ENCODE data around the gene CHAT. TPM values are rescaled to one million over a fixed set of nuclear protein-coding genes. Genes with fewer than 3 reads are reported as not detected.

CHAT gene
- total and polyA plus RNA-seq, 2 experiments from 2014 or later, result not detected

- 7 to 8% methylated on average over 3 of the region's 3 CpGs for WGBS, 2 experiments (ENCODE audit: low coverage in 1 of 2, low lambda C conversion rate in 2 of 2, missing lambda C conversion rate in 2 of 2)
- in situ Hi-C loops (cut with MboI), result no loop called here
- H3K9ac ChIP-seq, result peak overlapping the region; percentile 77
Observed at GRCh38 chr10:49569031-49569631, 44.7 kb upstream of the CHAT start.

DNA sequence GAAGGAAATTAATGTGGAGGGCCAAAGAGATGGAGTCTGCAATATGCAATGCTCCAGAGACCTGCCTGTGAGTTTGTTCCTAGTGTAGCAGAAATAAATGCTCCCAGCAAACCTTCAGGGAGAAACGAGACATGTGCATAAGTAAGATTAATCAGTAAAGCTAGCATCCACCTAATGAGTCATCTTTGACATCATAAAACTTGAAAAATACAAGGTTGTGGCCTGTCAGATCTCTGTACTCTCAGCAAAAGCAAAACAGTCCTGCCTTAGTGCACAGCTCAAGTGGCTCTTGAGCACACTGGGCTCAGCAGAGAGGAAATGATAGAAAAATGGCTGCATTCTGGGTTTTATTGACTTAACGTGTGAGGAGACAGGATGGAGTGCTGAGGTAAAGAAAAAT, 42.4 kb upstream of the CHAT start:
- Histone ChIP-seq H3K9ac (no peak overlapping the region), H2AFZ (no peak overlapping the region), H3K4me3 (no peak overlapping the region), H3K27me3 (replicated peaks; ENCODE audit: insufficient read depth) (no peaks in the 10 kb centered on the region), H3K9me3 (ENCODE audit: low read depth) (no peaks in the 10 kb centered on the region), H4K20me1 (ENCODE audit: insufficient read depth) (no peaks in the 10 kb centered on the region), H3K4me2 (ENCODE audit: unreplicated experiment) (no peak overlapping the region), H3K4me1 (ENCODE audit: insufficient read depth) (peaks cover 40% of the 10 kb centered on the region), H3F3A (ENCODE audit: insufficient read depth) (peaks cover 44% of the 10 kb centered on the region), H3K27ac (no peak overlapping the region), H3K9me2 (ENCODE audit: insufficient read depth) (no peaks in the 10 kb centered on the region), H3K36me3 (ENCODE audit: low read depth) (no peaks in the 10 kb centered on the region), H3K79me2 (ENCODE audit: insufficient read depth) (no peaks in the 10 kb centered on the region)
- DNase-seq, result peak; percentile 32
- 56 to 77% methylated on average over 2 of the region's 2 CpGs for WGBS, 2 experiments (ENCODE audit: low coverage in 1 of 2, low lambda C conversion rate in 2 of 2, missing lambda C conversion rate in 2 of 2)
- TF ChIP-seq EZH2phosphoT487 (IDR thresholded peaks at IDR 0.05; ENCODE audit: insufficient read depth, low read depth), result no peak
- in situ Hi-C loops (cut with MboI), result no loop called here

More at GRCh38 chr10:49569031-49569631, 44.7 kb upstream of the CHAT start:
- Histone ChIP-seq H4K20me1 (ENCODE audit: insufficient read depth) (no peaks in the 10 kb centered on the region), H2AFZ (no peak overlapping the region), H3K4me3 (peak overlapping the region; percentile 52), H3K4me1 (ENCODE audit: insufficient read depth) (peaks cover 55% of the 10 kb centered on the region), H3K79me2 (ENCODE audit: insufficient read depth) (no peaks in the 10 kb centered on the region), H3K27ac (peak overlapping the region; percentile 95), H3K9me2 (ENCODE audit: insufficient read depth) (no peaks in the 10 kb centered on the region), H3K36me3 (ENCODE audit: low read depth) (no peaks in the 10 kb centered on the region), H3K4me2 (ENCODE audit: unreplicated experiment) (peak overlapping the region; percentile 62), H3K9me3 (ENCODE audit: low read depth) (no peaks in the 10 kb centered on the region), H3F3A (ENCODE audit: insufficient read depth) (peaks cover 50% of the 10 kb centered on the region), H3K27me3 (replicated peaks; ENCODE audit: insufficient read depth) (no peaks in the 10 kb centered on the region)
- DNase-seq, result peak; percentile 89
- TF ChIP-seq EZH2phosphoT487 (IDR thresholded peaks at IDR 0.05; ENCODE audit: insufficient read depth, low read depth), result 0 out of 2 replicates have a peak, but pooled peaks have one; percentile 15
- TF ChIP-seq EZH2 (IDR thresholded peaks at IDR 0.05; ENCODE audit: insufficient read depth, poor library complexity, severe bottlenecking), result no peak

DNA sequence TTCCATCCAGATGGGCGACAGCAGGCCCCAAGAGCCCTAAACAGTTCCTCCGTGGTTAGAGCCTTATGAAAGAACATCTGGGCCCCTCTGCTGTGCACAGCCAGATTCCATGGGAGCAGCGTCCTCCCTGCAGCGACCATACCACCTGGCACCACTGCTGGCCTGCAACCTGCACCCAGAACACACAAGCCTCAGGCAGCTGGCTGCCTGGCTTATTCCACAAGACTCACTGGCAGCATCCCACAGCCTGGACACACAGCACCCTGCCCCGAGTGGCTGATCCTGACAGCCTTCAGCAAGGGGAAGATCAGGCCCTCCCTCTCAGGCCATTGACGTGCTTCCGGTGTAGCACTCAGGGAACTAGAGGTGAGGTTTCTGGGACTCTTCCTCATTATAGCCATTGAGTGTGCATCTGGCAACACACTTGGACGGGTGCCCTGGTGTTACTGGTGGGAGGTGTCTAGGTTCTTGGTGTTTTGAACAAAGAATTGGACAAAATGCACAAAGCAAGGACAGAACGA, 41.2 kb upstream of the CHAT start:
- Histone ChIP-seq H3K36me3 (ENCODE audit: low read depth) (no peaks in the 10 kb centered on the region), H3K27me3 (replicated peaks; ENCODE audit: insufficient read depth) (no peaks in the 10 kb centered on the region), H3F3A (ENCODE audit: insufficient read depth) (peaks cover 34% of the 10 kb centered on the region), H2AFZ (no peak overlapping the region), H3K9me2 (ENCODE audit: insufficient read depth) (no peaks in the 10 kb centered on the region), H3K4me3 (no peak overlapping the region), H3K4me2 (ENCODE audit: unreplicated experiment) (no peak overlapping the region), H3K27ac (no peak overlapping the region), H3K9ac (no peak overlapping the region), H4K20me1 (ENCODE audit: insufficient read depth) (no peaks in the 10 kb centered on the region), H3K4me1 (ENCODE audit: insufficient read depth) (peaks cover 33% of the 10 kb centered on the region), H3K79me2 (ENCODE audit: insufficient read depth) (no peaks in the 10 kb centered on the region), H3K9me3 (ENCODE audit: low read depth) (no peaks in the 10 kb centered on the region)
- DNase-seq, result no peak
- in situ Hi-C loops (cut with MboI), result no loop called here
- no peak for TF ChIP-seq EZH2phosphoT487 (IDR thresholded peaks at IDR 0.05; ENCODE audit: insufficient read depth, low read depth)
- 60 to 63% methylated on average over 9 of the region's 9 CpGs for WGBS, 2 experiments (ENCODE audit: low coverage in 1 of 2, low lambda C conversion rate in 2 of 2, missing lambda C conversion rate in 2 of 2)

- in situ Hi-C loops (cut with MboI), result loop anchor here (25.0 kb wide), 2 partner anchors 337 to 637 kb away; no protein-coding TSS in a partner anchor
- WGBS, 2 experiments (ENCODE audit: low coverage in 1 of 2, low lambda C conversion rate in 2 of 2, missing lambda C conversion rate in 2 of 2), result 80 to 84% methylated on average over 11 of the region's 11 CpGs
- peaks cover 9% of the 10 kb centered on the region for H3F3A ChIP-seq (ENCODE audit: insufficient read depth)
- no peak overlapping the region for H3K4me2 ChIP-seq (ENCODE audit: unreplicated experiment)
- no peak overlapping the region for H3K9ac ChIP-seq
- H3K79me2 ChIP-seq (ENCODE audit: insufficient read depth), result no peaks in the 10 kb centered on the region
- no peak for DNase-seq
- no peaks in the 10 kb centered on the region for H3K27me3 ChIP-seq (replicated peaks; ENCODE audit: insufficient read depth)
- no peak for TF ChIP-seq EZH2 (IDR thresholded peaks at IDR 0.05; ENCODE audit: insufficient read depth, poor library complexity, severe bottlenecking)
- no peak for TF ChIP-seq EZH2phosphoT487 (IDR thresholded peaks at IDR 0.05; ENCODE audit: insufficient read depth, low read depth)
- no peak overlapping the region for H3K27ac ChIP-seq
- H3K9me3 ChIP-seq (ENCODE audit: low read depth), result no peaks in the 10 kb centered on the region
- no peaks in the 10 kb centered on the region for H3K36me3 ChIP-seq (ENCODE audit: low read depth)
- H3K4me3 ChIP-seq, result no peak overlapping the region
- no peak overlapping the region for H2AFZ ChIP-seq
- H4K20me1 ChIP-seq (ENCODE audit: insufficient read depth), result no peaks in the 10 kb centered on the region
- H3K4me1 ChIP-seq (ENCODE audit: insufficient read depth), result peaks cover 27% of the 10 kb centered on the region
- no peaks in the 10 kb centered on the region for H3K9me2 ChIP-seq (ENCODE audit: insufficient read depth)
Observed at GRCh38 chr10:49575489-49576072, 38.3 kb upstream of the CHAT start.
